DND-41 (cell line): Measurements from ENCODE around the gene AMPD3.

Source experiments
- ATAC-seq: fragments of 200-7000 bp; cut with Tn5 transposase; 3 replicates; pipeline ENCODE4 v1.9.1; 2021; ENCODE audit warnings: low read depth; ENCODE audit not compliant: insufficient read depth
- DNase-seq: peaks from one replicate; pipeline ENCODE4 v3.0.0-alpha.2; 2020
- H2AFZ ChIP-seq: 2 replicates; pipeline ENCODE4 v1.6.0; 2012; ENCODE audit warnings: low read depth, low read length
- H3K27ac ChIP-seq: 2 replicates; pipeline ENCODE4 v1.5.1; 2012; ENCODE audit warnings: low read length, inconsistent platforms
- H3K27me3 ChIP-seq: fragments of 200-600 bp; sonication (generic); 2 replicates; pipeline ENCODE4 v1.6.0; 2012; ENCODE audit warnings: low read length, mild to moderate bottlenecking, inconsistent platforms; ENCODE audit not compliant: insufficient read depth, poor library complexity
- H3K36me3 ChIP-seq: 2 replicates; pipeline ENCODE4 v1.5.1; 2012; ENCODE audit warnings: low read length, inconsistent platforms; ENCODE audit not compliant: insufficient read depth
- H3K4me1 ChIP-seq: 2 replicates; pipeline ENCODE4 v1.5.1; 2012; ENCODE audit warnings: mild to moderate bottlenecking, low read length; ENCODE audit not compliant: insufficient read depth
- H3K4me2 ChIP-seq: 2 replicates; pipeline ENCODE4 v1.6.0; 2012; ENCODE audit warnings: mild to moderate bottlenecking, moderate library complexity, low read length, inconsistent platforms; ENCODE audit not compliant: insufficient read depth
- H3K4me3 ChIP-seq, 2 experiments: fragments of 200-600 bp in 1 of 2; shearing (Covaris generic) in 1 of 2; 2 replicates each; pipeline ENCODE4 v1.5.1; 2012 to 2016; ENCODE audit warnings: inconsistent platforms in 2 of 2, low read length in 2 of 2, mild to moderate bottlenecking in 2 of 2, low read depth in 1 of 2, moderate library complexity in 1 of 2
- H3K79me2 ChIP-seq: 2 replicates; pipeline ENCODE4 v1.6.0; 2012; ENCODE audit warnings: low read length, inconsistent platforms; ENCODE audit not compliant: insufficient read depth
- H3K9ac ChIP-seq: 2 replicates; pipeline ENCODE4 v1.6.0; 2012; ENCODE audit warnings: low read depth, mild to moderate bottlenecking, inconsistent platforms, low read length, moderate library complexity
- H3K9me3 ChIP-seq: 2 replicates; pipeline ENCODE4 v1.5.1; 2012; ENCODE audit warnings: low read length, moderate library complexity, mild to moderate bottlenecking, inconsistent platforms; ENCODE audit not compliant: insufficient read depth, severe bottlenecking
- H4K20me1 ChIP-seq: 2 replicates; pipeline ENCODE4 v1.6.0; 2012; ENCODE audit warnings: low read length; ENCODE audit not compliant: insufficient read depth
- EZH2 ChIP-seq: IDR thresholded peaks from 3 replicates; pipeline ENCODE4 v1.6.1; 2012; ENCODE audit warnings: borderline replicate concordance, low read depth, mild to moderate bottlenecking, moderate library complexity, low read length, inconsistent platforms; ENCODE audit not compliant: severe bottlenecking
- TF ChIP-seq, protein P1 (sequence below): IDR thresholded peaks from 2 replicates; pipeline ENCODE4 v1.5.1; 2012; ENCODE audit warnings: borderline replicate concordance, low read length, moderate library complexity, mild to moderate bottlenecking; ENCODE audit not compliant: poor library complexity, severe bottlenecking; ENCODE audit errors: extremely low read depth

The AMPD3 gene

DNA sequence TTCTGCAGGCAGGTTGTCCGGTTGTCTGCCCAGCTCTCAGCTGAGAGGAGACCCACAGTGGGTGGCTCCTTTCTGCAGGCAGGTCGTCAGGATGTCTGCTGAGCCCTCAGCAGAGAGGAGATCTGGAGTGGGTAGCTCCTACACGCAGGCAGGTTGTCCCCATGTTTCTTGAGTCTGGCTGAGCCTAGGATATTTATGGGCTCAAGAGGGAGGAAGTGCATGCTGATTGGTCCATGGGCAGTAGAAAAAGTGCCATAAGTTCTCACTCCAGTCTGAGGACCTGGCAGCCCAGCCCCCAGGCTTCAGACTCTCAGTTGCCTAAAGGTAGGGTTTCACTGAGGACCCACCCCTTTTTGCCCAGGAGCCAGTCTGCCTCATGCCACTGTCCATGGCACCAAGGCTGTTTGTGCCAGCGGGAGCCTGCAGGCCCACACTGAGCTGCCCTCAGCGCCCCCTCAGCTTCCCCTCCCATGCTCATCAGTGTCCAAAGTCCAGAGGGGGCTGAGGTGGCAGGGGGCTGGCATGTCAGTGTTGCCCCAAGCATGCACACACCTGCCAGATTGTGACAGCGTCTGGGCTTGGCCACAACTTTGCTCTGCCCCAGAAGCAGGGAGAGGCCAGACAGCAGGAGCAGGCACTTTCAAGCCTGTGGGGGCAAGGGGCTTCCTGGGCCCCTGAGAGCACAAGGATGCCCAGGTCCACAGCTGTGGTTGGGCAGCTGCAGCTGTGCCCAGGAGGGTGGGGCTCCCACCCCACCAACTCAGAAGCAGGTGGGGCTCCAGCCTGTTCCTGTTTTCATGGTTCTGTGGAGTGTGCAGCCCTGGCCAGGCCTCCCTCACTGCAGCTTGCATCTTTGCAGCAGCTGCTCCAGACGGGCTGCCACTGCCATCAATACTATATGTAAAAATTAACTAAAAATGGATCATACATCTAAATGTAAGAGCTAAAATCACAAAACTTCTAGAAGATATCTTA, 89.7 kb downstream of the AMPD3 start:
- Histone ChIP-seq H3K4me3 (no peak overlapping the region), H3K36me3 (no peaks in the 10 kb centered on the region), H3K9me3 (peaks cover 4% of the 10 kb centered on the region), H3K4me2 (no peak overlapping the region), H4K20me1 (no peaks in the 10 kb centered on the region), H3K27me3 (peaks cover 3% of the 10 kb centered on the region), H3K9ac (no peak overlapping the region), H3K4me1 (peaks cover 14% of the 10 kb centered on the region), H3K27ac (no peak overlapping the region), H2AFZ (no peak overlapping the region), H3K79me2 (peaks cover 10% of the 10 kb centered on the region)
- DNase-seq, result peak; percentile 10
- no peak for ATAC-seq
- no peak for TF ChIP-seq EZH2
- TF ChIP-seq, protein P1, sequence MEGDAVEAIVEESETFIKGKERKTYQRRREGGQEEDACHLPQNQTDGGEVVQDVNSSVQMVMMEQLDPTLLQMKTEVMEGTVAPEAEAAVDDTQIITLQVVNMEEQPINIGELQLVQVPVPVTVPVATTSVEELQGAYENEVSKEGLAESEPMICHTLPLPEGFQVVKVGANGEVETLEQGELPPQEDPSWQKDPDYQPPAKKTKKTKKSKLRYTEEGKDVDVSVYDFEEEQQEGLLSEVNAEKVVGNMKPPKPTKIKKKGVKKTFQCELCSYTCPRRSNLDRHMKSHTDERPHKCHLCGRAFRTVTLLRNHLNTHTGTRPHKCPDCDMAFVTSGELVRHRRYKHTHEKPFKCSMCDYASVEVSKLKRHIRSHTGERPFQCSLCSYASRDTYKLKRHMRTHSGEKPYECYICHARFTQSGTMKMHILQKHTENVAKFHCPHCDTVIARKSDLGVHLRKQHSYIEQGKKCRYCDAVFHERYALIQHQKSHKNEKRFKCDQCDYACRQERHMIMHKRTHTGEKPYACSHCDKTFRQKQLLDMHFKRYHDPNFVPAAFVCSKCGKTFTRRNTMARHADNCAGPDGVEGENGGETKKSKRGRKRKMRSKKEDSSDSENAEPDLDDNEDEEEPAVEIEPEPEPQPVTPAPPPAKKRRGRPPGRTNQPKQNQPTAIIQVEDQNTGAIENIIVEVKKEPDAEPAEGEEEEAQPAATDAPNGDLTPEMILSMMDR, result no peak

DNA sequence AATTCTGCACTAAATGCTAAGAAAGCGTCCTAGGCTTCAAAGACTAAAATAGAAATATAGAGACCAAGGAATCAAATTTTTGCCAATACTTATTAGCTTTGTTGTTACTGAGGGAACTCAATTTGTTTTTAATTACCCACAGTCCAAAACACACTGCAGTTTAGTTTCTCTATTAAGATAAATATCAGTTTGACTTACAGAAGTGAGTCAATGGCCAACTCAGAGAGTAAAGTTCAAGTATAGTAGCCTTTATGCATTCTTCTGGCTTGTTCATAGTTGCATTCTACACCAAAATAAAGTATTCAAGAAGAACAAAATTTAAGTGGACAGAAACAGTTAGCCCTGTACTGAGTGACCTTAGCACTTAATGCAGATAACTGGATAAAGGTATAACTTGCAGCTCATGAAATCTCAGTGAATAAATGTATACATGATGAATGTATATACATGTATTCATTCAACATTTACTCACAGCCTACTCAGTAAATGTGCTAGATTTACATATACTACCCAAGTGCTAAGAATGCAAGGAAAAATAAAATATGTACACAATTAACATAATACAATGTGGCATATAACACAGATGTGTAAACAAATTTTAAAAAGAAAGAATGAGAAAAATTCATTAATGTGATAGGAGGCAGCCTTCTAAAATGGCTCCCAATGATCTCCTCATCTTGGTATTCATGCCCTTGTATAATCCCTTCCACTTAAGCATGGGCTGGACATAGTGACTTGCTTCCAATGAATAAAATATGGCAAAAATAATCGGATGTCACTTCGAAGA, 95.6 kb downstream of the AMPD3 start:
- ATAC-seq, result no peak
- Histone ChIP-seq H3K4me2 (no peak overlapping the region), H3K27me3 (peaks cover 6% of the 10 kb centered on the region), H3K9ac (no peak overlapping the region), H3K36me3 (no peaks in the 10 kb centered on the region), H3K27ac (no peak overlapping the region), H3K79me2 (no peaks in the 10 kb centered on the region), H3K9me3 (no peaks in the 10 kb centered on the region), H2AFZ (no peak overlapping the region), H4K20me1 (no peaks in the 10 kb centered on the region), H3K4me3 (no peak overlapping the region), H3K4me1 (no peaks in the 10 kb centered on the region)
- TF ChIP-seq, protein P1, result no peak
- no peak for TF ChIP-seq EZH2
- no peak for DNase-seq

DNA sequence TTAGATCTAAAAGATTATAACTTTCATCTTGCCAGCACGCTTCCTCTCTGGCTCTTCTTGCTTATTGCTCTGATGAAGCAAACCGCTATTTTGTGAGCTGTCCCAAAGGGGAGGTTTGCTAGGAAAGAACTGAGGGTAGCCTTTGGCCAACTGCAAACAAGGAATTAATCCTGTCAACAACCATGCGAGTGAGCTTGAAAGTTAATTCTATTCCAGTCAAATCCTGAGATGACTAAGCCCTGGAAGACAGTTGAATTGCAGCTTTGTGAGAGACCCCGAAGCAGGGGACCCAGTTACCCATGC, 96.2 kb downstream of the AMPD3 start:
- H3K4me2 ChIP-seq, result no peak overlapping the region
- H3K27ac ChIP-seq, result no peak overlapping the region
- H3K9ac ChIP-seq, result no peak overlapping the region
- no peaks in the 10 kb centered on the region for H4K20me1 ChIP-seq
- no peaks in the 10 kb centered on the region for H3K9me3 ChIP-seq
- no peaks in the 10 kb centered on the region for H3K4me1 ChIP-seq
- peaks cover 6% of the 10 kb centered on the region for H3K27me3 ChIP-seq
- H3K36me3 ChIP-seq, result no peaks in the 10 kb centered on the region
- H3K4me3 ChIP-seq, result no peak overlapping the region
- TF ChIP-seq EZH2, result no peak
- TF ChIP-seq, protein P1, result no peak
- no peak overlapping the region for H2AFZ ChIP-seq
- no peaks in the 10 kb centered on the region for H3K79me2 ChIP-seq
- DNase-seq (no peak), ATAC-seq (no peak)
